ENCODE measurements around the gene CDK3. TPM values are rescaled to one million over a fixed set of nuclear protein-coding genes. Genes with fewer than 3 reads are reported as not detected.

Gene CDK3
- total RNA-seq, 1 donor from 2014 or later = 3.0 TPM

- DNase-seq (ENCODE audit: low read depth) = no peak
Measured at GRCh38 chr17:76014100-76014924, 13.7 kb downstream of the CDK3 start.

- no peak for DNase-seq (ENCODE audit: low read depth)
Measured at GRCh38 chr17:76014925-76015261, 14.2 kb downstream of the CDK3 start.

GRCh38 chr17:76017481-76018339, 17.1 kb downstream of the CDK3 start:
- DNase-seq (ENCODE audit: low read depth) = no peak

- DNase-seq (ENCODE audit: low read depth) = no peak
Measured at GRCh38 chr17:76018340-76018680, 17.7 kb downstream of the CDK3 start.

- DNase-seq (ENCODE audit: low read depth) = no peak
Measured at GRCh38 chr17:76018801-76019200, 18.1 kb downstream of the CDK3 start.

GRCh38 chr17:76019833-76020467, 19.3 kb downstream of the CDK3 start:
- no peak for DNase-seq (ENCODE audit: low read depth)

- no peak for DNase-seq (ENCODE audit: low read depth)
Measured at GRCh38 chr17:76022285-76022684, 21.6 kb downstream of the CDK3 start.

GRCh38 chr17:76022973-76023899, 22.6 kb downstream of the CDK3 start:
- DNase-seq (ENCODE audit: low read depth) = no peak

GRCh38 chr17:76023900-76024237, 23.2 kb downstream of the CDK3 start:
- no peak for DNase-seq (ENCODE audit: low read depth)

- no peak for DNase-seq (ENCODE audit: low read depth)
Measured at GRCh38 chr17:76024353-76024752, 23.7 kb downstream of the CDK3 start.

GRCh38 chr17:76025294-76025693, 24.6 kb downstream of the CDK3 start:
- DNase-seq (ENCODE audit: low read depth) = no peak

GRCh38 chr17:76026714-76027158, 26.1 kb downstream of the CDK3 start:
- no peak for DNase-seq (ENCODE audit: low read depth)

GRCh38 chr17:76027159-76027839, 26.6 kb downstream of the CDK3 start, which contains the start of gene EVPL:
Gene EVPL (minus strand): TSS chr17:76027306. CDS start chr17:76027198, 108 bp downstream.
- DNase-seq (ENCODE audit: low read depth) = peak; percentile 53

- no peak for DNase-seq (ENCODE audit: low read depth)
Measured at GRCh38 chr17:76032073-76032779, 31.6 kb downstream of the CDK3 start.

- DNase-seq (ENCODE audit: low read depth) = no peak
Measured at GRCh38 chr17:76032780-76033108, 32.1 kb downstream of the CDK3 start.

GRCh38 chr17:76033139-76033538, 32.5 kb downstream of the CDK3 start:
- no peak for DNase-seq (ENCODE audit: low read depth)

- DNase-seq (ENCODE audit: low read depth) = no peak
Measured at GRCh38 chr17:76034428-76035350, 34.0 kb downstream of the CDK3 start.

- DNase-seq (ENCODE audit: low read depth) = no peak
Measured at GRCh38 chr17:76036497-76037261, 36.0 kb downstream of the CDK3 start.

Data from renal cortical epithelial cell (primary cell).